GM10266 (cell line): ENCODE data around the gene CCSAP.

ENCODE experiments used
- DNase-seq: peaks from one replicate; pipeline ENCODE4 v3.0.0; 2012; ENCODE audit errors: extremely low spot score
- TF ChIP-seq, protein P1 (sequence below): IDR thresholded peaks from 2 replicates; pipeline ENCODE4 v1.5.1; 2012; ENCODE audit warnings: mild to moderate bottlenecking, low read depth; ENCODE audit not compliant: control insufficient read depth, insufficient read depth; ENCODE audit errors: missing control alignments

Gene CCSAP

DNA sequence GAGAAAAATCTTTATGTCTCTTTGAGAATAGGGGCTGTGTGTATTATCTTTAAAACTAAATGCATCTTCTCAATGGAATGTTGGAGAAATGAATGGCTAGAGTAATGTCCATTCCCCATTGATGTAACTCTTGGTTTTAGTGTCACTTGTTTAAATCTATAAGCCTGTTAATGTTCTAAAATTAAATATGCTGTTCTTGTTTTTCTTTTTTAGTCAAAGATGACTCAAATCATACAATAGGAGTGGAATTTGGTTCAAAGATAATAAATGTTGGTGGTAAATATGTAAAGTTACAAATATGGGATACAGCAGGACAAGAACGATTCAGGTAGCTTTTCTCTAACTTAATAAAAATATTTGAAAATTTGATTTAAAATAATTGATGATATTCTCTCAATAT is 54.3 kb downstream of the CCSAP start:
- no peak for DNase-seq
- TF ChIP-seq, protein P1, sequence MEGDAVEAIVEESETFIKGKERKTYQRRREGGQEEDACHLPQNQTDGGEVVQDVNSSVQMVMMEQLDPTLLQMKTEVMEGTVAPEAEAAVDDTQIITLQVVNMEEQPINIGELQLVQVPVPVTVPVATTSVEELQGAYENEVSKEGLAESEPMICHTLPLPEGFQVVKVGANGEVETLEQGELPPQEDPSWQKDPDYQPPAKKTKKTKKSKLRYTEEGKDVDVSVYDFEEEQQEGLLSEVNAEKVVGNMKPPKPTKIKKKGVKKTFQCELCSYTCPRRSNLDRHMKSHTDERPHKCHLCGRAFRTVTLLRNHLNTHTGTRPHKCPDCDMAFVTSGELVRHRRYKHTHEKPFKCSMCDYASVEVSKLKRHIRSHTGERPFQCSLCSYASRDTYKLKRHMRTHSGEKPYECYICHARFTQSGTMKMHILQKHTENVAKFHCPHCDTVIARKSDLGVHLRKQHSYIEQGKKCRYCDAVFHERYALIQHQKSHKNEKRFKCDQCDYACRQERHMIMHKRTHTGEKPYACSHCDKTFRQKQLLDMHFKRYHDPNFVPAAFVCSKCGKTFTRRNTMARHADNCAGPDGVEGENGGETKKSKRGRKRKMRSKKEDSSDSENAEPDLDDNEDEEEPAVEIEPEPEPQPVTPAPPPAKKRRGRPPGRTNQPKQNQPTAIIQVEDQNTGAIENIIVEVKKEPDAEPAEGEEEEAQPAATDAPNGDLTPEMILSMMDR, result no peak

DNA sequence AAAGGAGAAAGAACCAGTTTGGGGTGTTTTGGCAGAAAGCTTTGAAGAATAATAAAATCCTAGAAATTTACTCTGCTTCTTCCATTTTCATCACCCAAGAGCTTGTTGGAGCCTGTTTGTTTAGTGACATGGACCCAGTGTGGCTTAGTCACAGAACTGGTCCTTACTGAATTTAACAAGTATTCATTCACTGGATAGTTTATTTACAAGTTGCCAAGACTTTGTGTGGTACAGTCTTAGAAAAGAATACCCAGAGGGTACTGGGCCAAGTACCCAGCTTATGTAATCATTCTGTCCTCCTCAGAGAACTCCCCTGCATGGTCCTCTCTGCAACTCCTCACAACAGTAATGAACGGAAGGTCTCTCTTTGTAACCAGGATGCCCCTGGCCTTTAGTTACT is 55.6 kb downstream of the CCSAP start:
- DNase-seq, result no peak

DNA sequence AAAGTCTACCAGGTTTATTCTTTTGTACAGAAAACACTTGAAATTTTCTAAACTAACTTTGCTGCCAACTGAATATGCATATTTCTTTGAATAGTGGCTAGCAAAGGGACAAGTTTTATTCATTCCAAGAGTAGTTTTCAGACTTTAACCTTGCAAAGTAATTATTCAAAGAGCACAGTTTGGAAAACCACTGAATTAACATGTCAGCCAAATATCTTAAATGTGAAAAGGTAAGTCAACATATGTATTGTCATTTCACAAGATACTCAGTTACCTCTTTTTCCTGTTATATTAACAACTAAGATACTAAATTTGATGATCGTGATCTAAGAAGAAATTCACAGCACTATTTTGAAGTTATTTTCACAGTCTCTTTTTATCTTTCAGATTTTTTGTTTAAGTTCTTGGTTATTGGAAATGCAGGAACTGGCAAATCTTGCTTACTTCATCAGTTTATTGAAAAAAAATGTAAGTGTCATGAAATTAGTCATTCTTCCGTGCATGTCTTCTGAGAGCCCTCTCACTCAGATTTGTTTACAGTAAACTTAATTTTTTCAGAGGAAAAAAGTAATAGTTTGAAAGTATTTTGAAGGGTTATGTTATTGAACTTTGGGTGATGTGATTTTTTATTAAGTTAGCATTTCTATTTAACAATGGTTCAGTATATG is 56.6 kb downstream of the CCSAP start:
- TF ChIP-seq, protein P1, result no peak
- no peak for DNase-seq

More for the DNA sequence above, 55.6 kb downstream of the CCSAP start:
- TF ChIP-seq, protein P1, result no peak

DNA sequence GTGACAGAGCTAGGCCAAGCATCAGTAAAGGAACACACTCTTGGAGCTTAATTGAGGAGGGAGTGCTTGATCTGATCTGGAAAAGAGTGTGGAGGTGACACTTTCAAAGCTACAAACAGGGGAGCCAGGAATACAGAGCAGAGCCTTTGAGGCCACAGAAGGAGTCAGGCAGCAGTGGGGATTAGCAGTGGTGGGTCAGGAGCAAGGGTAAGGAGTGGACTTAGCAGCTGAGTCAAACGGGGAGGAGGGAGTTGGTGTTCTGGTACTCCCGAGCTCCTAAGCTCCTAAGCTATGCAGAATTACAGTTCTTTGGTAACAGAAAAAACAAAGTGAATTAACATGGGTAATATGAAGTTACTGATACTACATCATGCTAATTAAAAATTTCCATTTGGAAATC is 57.4 kb downstream of the CCSAP start:
- DNase-seq, result no peak
- TF ChIP-seq, protein P1, result no peak

DNA sequence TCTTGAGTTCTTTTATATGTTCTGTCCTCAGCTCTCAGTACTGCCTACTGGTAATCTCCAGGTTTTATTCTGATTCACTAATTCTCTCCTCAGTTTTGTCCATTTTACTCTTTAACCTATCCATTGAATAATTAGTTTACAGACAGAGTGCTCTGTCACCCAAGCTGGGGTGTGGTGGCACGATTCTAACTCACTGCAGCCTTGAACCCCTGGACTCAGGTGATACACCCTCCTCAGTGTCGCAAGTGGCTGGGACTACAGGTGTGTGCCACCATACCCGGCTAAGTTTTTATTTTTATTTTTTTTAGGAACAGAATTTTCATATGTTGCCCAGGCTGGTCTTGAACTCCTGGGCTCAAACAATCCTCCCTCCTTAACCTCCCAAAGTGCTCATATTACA is 58.0 kb downstream of the CCSAP start:
- DNase-seq, result no peak
- TF ChIP-seq, protein P1, result no peak

DNA sequence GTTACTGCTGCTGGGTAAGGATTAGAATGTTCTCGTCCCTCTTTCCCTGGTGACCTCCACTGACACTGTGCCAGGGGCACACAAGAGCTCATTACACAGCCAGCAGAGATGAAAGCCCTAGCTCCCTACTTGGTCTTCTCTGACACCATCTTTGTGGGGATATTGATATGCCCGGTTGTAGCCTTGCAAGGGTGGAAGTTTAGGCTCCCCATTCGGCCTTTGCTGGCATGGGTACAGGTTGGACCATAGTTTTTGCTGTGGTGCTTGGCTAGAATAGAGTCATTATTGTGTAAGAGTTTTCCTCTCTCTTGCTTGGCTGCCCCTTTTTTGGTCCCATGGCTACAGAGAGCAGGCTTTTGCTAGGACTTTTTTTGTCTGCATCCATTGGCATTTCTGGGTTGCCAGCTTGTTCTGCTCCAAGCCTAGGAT is 59.6 kb downstream of the CCSAP start:
- TF ChIP-seq, protein P1, result no peak
- DNase-seq, result no peak

DNA sequence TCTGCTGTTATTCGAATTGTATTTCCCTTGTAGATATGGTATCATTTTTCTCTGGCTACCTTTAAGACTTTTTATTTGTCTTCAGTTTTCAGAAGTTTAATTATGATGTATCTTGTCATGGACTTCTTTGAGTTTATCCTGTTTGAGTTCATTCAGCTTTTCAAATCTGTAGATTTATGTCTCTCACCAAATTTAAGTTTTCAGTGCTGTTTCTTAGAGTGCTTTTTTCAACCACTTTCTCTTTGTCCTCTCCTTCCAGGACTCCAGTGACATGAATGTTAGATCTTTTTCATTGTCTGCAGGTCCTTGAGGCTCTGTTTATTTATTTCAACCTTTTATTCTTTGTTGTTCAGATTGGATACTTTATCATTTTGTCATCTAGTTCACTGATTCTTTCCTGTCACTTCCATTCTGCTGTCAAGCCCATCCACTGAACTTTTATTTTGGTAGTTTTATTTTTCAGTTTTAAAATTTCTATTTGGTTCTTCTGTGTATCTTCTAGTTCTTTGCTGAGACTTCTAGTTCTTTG is 60.5 kb downstream of the CCSAP start:
- TF ChIP-seq, protein P1, result no peak
- DNase-seq, result no peak
